Stimulated activated CD8-positive, alpha-beta memory T cell treated with anti-CD3 and anti-CD28 coated beads, Interleukin-7, amount 100 ng/mL, for 4 hours (primary cell): ENCODE data around the gene REXO1.

Experiments
- DNase-seq, 2 donors: peaks; one replicate each; pipeline ENCODE4 v3.0.0-alpha.2; 2020; ENCODE audit warnings: low read depth in 2 of 2

Gene REXO1

DNA sequence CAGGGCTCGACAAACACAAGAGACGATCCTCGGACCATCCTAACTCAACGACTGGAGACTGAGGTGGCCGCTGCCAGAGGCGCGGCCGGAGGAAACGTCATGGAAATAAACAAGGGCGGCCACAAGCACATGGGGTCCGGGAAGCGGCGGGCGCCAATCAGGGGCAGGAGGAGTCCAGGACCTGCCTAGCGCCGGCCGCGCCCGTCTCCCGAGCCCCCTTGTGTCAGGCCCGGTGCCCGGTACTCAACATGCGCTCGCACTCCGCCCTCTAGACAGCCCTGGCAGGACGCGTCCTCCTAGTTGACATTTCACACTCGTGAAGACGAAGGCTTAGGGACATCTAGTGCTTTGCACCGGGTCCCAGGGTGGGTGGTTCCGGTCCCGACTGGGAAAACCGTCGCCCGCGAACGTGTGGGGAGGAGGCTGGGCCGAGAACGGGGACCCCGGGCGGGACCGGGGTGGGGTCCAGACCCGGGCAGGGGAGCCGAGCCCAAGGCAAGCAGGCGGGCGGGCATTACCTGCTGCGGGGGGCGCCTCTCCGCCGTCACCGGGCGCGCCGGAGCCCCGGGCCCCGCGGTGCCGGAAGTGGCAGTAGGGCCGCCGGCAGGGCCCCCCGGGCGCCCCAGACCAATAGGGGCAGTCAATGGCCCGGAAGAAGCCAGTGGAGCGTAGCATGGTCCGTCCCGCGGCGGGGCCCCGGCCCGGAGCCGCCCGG lies 442 bp downstream of the REXO1 start:
- no peak for DNase-seq

DNA sequence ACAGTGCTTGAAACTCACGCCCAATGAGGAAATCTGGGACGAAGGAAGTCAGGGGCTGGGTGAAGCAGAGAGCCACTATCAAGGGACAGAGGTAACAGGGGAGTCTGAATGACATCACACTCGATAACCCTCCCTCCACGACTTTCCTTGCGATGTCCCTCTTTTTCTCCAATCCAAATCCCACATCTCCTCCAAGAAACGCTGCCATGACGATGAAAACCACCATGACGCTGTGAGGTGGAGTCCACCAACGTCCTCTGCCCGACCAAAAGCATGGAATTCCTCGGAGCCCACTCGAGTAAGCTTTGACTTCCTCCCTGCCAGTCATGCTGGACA lies 967 bp downstream of the REXO1 start:
- no peak for DNase-seq

DNA sequence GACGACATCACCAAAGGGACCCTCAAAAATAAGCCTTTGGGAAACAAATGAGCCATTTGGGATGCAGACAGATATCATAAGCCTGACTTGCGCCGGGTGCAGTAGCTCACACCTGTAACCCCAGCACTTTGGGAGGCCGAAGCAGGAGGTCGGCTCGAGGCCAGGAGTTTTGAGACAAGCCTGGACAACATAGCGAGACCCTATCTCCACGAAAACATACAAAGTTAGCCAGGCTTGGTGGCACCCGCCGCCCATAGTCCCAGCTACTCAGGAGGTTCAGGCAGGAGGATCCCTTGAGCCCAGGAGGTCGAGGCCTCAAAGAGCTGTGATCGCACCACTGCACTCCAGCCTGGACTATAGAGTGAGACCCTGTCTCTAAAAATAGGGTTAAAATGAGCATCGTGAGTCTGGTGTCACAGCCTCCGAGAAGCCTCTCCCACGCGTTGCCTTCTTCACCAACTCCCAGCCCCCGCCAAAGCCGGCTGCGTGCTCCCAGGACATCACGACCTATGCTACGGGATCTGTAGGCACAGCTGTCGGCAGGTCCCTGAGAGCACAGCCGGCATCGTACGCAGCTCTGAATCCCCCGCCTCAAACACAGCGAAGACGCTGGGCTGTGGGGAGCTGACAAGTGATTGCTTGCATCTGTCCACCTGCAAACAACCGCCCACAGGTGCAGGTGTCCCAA lies 1.6 kb downstream of the REXO1 start:
- no peak for DNase-seq

- no peak for DNase-seq
Measured at GRCh38 chr19:1845642-1846041, 2.6 kb downstream of the REXO1 start.

GRCh38 chr19:1845125-1845515 lies 3.2 kb downstream of the REXO1 start:
- no peak for DNase-seq

DNA sequence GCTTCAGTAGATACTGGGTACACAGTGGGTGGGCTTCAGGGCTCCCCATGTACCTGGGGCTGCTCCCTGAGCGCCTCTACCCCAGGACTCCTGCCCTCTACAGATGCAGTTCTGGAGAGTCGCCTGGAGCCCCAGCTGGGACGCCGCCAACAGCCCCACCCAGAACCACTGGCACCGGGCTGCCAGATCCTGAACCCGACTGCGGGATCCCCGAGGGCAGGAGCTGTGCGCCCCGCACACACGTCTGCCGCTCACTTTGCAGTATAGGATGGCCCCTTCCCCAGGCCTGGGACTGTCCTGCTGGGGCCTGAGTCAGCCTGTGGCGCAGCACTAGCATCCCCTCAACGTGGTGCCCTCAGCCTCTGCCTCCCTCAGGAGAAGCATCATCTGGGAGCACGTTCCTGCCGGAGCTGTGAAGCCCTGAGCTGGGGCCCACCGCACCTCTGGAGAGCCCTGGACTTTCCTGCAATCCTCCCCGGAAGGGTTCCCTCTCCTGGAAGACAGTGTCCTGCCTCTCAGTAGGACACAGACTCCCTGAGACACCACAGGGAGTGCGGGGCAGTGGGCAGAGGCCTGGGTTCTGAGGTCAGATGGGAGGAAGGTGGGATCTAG lies 3.7 kb downstream of the REXO1 start:
- no peak for DNase-seq

GRCh38 chr19:1843646-1844394 lies 4.5 kb downstream of the REXO1 start:
- no peak for DNase-seq

DNA sequence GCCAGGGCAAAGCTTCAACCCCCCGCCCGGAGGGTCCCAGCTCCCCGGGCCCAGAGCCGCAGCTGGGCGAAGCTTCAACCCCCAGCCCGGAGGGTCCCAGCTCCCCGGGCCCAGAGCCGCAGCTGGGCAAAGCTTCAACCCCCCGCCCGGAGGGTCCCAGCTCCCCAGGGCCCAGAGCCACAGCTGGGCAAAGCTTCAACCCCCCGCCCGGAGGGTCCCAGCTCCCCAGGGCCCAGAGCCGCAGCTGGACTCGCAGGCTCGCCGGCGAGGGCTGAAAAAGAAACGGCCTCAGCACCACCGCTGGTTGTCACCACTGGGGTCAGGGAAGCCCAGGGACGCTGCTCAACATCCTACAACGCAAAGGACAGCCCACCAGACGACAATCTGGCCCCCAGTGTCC lies 5.2 kb downstream of the REXO1 start:
- DNase-seq, result no peak

DNA sequence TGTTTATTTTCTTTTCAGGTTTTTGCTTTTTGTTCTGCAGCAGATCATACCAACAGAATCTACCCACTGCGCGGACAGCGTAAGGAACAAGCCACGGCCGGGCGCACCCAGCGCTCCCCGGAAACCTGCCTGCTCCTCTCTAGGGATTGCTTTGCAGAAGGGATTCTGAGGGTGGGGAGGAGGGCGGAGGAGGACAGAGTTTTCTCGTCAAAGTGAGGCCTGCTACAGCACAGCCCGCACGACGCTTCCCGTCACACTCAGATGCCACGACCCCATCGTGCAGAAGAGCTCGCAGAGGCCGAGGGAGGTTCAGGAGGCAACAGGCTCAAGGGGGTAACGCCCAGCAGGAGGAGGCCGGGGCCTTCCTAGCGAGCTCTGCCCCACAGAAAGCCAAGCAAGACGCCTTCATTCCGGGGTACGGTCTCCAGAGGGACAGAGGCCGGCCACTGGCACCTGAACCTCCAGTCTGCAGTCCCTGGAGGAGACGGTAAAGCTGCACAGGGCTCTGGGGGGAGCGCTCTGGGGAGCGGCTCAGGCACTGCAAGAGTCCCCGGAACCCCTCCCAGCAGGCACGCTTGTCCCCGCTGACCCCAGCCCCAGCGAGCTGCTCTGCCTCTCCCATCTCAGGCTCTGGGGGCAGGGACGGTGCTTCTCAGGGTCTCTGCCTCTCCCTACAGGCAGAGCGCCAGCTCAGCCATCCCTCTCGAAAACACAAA lies 6.9 kb downstream of the REXO1 start:
- no peak for DNase-seq

GRCh38 chr19:1840541-1841115 lies 7.7 kb downstream of the REXO1 start:
- DNase-seq, result no peak

- DNase-seq, result no peak
Measured at GRCh38 chr19:1839658-1840540, 8.4 kb downstream of the REXO1 start.

DNA sequence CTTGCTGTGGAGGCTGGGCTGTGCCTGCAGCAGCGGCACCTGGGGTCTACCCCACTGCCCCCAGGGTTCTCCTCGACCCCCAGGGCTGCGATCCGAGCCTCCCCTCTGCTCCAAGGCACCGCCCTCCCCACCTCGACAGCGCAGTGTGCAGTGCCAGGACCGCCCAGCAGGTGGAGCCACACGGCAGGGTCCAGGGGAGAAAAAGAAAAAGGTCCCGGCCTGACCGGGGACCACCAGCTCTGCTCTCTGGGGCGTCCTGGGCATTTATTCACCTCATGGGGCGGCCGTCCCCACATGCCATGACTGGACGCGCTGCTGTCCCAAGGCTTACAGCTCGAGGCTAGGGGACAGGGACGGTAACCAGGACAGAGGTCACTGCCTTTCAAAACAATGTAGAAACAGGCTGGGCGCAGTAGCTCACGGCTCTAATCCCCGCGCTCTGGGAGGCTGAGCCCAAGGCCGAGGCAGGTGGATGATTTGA lies 10.6 kb downstream of the REXO1 start:
- no peak for DNase-seq

DNA sequence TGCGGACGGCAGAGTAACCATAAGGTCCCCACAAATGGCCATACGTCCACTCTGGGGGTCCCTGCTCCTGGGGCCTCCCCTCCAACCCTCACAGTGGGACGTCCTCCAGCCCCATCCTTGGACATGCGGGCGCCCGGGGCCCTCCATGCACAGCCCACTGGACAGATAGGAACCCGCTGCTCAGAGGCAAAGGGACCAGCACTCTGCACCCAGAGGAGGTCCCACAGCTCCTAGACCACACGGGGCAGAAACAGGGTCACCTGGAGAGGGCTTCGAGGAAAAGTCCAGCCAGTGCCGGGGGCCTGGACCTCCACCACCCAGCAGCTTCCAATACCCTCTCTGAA lies 11.1 kb downstream of the REXO1 start:
- no peak for DNase-seq

DNA sequence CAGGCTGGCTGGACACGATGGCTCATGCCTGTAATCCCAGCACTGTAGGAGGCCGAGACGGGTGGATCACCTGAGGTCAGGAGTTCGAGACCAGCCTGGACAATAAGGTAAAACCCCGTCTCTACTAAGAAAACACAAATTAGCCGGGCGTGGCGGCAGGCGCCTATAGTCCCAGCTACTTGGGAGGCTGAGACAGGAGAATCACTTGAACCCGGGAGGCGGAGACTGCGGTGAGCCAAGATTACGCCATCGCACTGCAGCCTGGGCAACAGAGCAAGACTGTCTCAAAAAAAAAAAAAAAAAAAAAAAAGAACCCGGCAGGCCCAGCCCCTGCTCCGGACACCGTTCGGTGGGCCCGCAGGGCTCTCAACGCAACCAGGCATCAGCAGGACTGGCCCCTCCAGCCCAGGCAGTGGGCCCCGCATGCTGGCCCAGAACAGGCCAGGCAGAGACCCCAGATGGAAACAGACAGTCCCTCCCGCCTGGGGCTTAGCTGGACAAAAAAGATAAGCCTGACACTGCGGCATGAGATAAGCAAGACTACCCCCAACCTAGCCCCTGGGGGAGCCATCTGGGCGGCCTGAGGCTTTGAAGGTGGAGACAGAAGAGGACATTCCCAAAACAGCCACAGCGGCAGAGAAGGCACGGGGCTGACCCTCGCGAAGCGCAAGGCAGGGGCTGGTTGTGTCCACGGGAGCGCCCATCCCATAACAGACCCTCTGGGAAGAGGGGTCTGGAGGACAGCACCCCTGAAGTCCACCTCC lies 11.6 kb downstream of the REXO1 start:
- DNase-seq, result no peak

DNA sequence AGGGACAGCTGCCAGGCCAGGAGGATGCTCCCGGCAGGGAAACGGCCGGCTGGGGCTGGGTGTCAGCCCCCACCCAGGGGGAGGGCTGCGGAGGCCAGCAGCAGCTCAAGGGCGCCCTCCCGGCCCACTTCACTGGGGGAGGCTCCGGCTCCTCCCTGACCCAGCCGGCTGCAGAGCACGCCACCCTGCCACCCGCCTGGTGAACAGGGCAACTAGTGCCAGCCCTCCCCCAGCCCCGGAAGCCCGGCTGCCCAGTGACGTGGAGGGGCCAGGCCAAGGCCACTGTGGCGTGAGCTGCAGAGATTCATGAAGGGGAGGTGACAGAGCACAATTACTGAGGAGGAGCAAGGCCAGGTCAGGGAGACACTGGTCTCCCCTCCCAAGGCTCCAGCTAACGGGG lies 14.7 kb downstream of the REXO1 start:
- no peak for DNase-seq

DNA sequence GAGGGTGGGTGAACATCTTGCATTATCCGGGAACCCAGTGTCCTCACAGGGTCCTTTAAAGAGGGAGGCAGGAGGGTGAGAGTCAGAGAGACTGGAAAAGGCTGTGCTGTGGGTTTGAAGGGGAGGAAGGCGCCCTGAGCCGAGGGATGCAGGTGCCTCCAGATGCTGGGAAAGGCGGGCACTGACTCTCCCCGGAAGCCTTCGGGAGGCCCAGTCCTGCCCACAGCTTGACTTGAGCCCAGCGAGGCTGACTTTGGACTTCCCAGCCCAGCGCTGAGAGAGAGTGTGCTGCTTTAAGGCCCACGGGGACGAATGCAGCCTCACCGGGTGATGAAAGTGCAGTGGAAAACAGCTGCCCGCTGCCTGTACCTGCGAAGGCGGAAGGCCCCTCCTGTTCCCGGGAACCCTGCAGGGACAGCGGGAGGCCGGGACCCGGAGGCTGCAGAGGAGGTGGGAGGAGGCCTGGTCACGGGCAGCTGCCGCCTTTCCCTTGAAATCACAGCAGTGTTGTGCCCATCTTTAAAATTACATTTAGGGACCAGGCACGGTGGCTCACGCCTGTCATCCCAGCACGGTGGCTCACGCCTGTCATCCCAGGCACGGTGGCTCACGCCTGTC lies 16.1 kb downstream of the REXO1 start:
- DNase-seq, result no peak

- DNase-seq, result no peak
Measured at GRCh38 chr19:1830978-1831377, 17.3 kb downstream of the REXO1 start.

DNA sequence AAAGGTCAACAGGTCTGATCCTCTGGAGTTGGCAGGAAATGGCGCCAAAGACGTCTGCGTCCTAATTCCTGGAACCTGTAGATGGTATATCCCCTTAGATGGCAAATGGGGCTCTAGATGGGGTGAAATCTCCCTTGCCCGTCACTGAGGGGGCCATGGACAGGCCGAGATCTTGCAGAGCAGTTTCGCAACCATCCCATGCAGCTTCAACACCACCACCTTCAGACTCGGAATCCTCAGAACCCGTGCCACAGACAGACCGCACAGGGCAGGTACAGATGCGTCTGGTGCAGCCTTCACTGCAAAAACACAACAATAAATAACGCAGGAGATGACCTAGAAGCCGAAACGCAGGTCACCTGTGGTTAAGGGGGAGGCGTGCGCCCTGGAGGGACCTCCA lies 17.7 kb downstream of the REXO1 start:
- no peak for DNase-seq

- no peak for DNase-seq
Measured at GRCh38 chr19:1829958-1830357, 18.3 kb downstream of the REXO1 start.
